Measurements from ENCODE around the gene GPR183.

GRCh38 chr13:99294198-99294597 is 13.0 kb downstream of the GPR183 start:
- TF ChIP-seq POLR2AphosphoS5 (IDR thresholded peaks at IDR 0.05; ENCODE audit: low read depth, low read length) (no peak), REST (IDR thresholded peaks at IDR 0.05; ENCODE audit: insufficient read depth in 1 of 2, low read depth in 2 of 2, low read length in 1 of 2) (no peak), CTCF (IDR thresholded peaks at IDR 0.05) (no peak), TCF7L2 (IDR thresholded peaks at IDR 0.05; ENCODE audit: low read depth, low read length) (no peak), SIN3A (IDR thresholded peaks at IDR 0.05; ENCODE audit: borderline replicate concordance, insufficient read depth, low read depth, low read length) (no peak)

Data from Panc1 (cell line).